Measurements from ENCODE around the gene IFT122.

- TF ChIP-seq POLR2A (IDR thresholded peaks at IDR 0.05; ENCODE audit: low read depth, low read length) (no peak), CTCF (IDR thresholded peaks at IDR 0.05; ENCODE audit: extremely low read depth in 1 of 2, insufficient read depth in 1 of 2, low read depth in 1 of 2, low read length in 2 of 2) (no peak), EZH2 (IDR thresholded peaks at IDR 0.05; ENCODE audit: borderline replicate concordance, low read depth, low read length, severe bottlenecking) (no peak), FOS (IDR thresholded peaks at IDR 0.05; ENCODE audit: borderline replicate concordance, insufficient read depth, low read length) (no peak)
These were observed 89.6 kb downstream of the IFT122 start for GRCh38 chr3:129529436-129530210.

All from endothelial cell of umbilical vein (primary cell).